GM18909 (cell line): ENCODE measurements around the gene DPP6.

Experiments used
- ATAC-seq: cut with Tn5 transposase; IDR thresholded peaks from one replicate; pipeline ENCODE4 v1.9.1; 2021; ENCODE audit warnings: mild to moderate bottlenecking; ENCODE audit not compliant: unreplicated experiment, poor library complexity

Gene DPP6

GRCh38 chr7:154204046-154204445, 151.8 kb downstream of the DPP6 start:
- ATAC-seq = no peak

GRCh38 chr7:154212861-154213260, 160.7 kb downstream of the DPP6 start:
- no peak for ATAC-seq

GRCh38 chr7:154217688-154218340, 165.6 kb downstream of the DPP6 start:
- no peak for ATAC-seq

GRCh38 chr7:154231732-154232131, 179.5 kb downstream of the DPP6 start:
- ATAC-seq = no peak

DNA sequence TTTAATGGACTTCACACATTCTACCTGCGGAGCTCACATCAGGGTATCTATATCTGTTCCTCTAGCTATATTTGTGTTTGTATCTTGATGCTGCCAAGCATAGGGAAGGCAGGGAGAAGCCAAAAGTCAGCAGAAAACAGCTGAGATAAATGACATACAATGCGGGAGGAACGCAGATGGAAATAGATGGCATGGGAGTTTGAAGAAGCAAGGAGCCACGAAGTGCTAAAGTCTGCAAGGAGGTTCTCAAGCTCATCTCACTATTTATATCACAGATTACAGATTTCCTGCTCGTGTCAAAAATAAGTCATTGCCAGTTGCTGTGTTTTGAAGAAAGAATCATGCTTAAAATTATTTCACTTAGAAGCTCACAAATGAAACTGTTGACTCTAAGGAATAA, 180.5 kb downstream of the DPP6 start:
- no peak for ATAC-seq

- no peak for ATAC-seq
These were observed 189.8 kb downstream of the DPP6 start for GRCh38 chr7:154241988-154242387.

GRCh38 chr7:154242709-154243108, 190.5 kb downstream of the DPP6 start:
- ATAC-seq = no peak

DNA sequence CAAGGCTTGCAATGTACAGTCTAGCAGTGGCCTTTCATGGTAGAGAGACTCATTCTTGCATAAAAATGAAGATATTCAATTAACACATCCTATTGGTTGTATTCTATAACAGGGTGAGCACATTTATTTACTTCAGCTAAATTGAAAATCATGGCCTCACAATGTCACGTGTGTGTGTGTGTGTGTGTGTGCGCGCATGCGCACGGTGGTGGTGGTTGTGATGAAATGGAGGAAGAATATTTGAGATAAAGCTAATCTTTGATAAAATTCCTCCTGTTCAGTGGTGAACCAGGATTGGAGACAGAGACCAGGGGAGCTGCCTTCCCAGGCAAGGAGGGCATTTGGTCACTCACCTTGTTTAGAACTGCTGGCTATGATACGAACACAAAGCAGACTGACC, 199.8 kb downstream of the DPP6 start:
- ATAC-seq = no peak

DNA sequence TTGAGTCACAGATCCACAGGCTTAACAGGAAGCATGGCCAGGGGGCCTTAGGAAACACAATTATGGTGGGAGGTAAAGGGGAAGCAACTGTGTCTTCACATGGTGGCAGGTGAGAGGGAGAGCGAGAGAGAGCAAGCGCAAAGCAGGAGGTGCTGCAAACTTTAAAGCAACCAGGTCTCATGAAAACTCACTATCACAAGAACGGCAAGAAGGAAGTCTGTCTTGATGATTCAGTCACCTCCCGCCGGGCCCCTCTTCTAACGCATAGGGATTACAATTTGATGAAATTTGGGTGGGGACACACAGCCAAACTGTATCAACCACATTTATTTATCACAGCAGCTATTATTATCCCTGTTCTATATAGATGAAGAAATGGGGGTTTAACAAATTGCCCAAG, 201.6 kb downstream of the DPP6 start:
- ATAC-seq = no peak

DNA sequence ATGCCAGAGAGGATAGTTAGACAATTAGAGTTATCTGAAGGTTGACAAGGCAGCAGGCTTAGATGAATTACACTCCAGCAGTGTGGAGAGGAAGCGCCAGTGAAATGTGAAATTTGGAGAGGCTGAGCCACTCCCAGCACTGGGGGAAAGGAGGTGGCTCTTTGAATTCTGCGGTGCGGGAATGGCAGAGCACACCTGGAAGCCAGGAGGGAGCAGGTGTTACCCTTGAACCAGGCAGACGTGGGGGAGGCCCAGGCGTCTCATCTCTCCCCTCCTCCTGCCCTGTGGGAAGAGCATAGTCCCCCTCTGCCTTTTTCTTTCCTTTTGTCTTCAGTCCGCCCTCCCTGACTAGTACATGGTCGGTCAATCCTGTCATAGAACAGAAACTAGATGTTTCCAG, 203.1 kb downstream of the DPP6 start:
- no peak for ATAC-seq

GRCh38 chr7:154256150-154256549, 204.0 kb downstream of the DPP6 start:
- ATAC-seq = no peak

DNA sequence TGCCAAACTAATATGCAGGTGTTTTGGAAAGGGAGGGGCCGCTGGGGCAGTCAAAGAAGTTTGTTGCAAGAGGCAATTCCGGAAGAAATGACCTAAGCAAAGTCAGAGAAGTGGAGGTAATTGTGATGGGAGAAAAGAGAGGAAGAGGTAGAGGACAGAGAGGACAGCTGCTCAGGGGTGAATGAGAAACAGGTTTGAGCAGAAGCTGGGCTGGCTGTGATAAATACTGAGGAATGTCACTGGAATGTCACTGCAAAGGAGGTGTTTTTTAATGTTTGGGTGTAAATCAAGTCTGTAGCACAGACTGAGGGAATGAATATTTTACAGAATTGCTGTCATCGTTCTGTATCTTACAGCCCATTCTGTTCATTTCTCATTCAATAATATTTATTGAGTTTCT, 207.2 kb downstream of the DPP6 start:
- ATAC-seq = no peak

- ATAC-seq = no peak
These were observed 235.2 kb downstream of the DPP6 start for GRCh38 chr7:154287356-154287755.

GRCh38 chr7:154289119-154289518, 236.9 kb downstream of the DPP6 start:
- ATAC-seq = no peak

- no peak for ATAC-seq
These were observed 244.2 kb downstream of the DPP6 start for GRCh38 chr7:154296443-154296842.

GRCh38 chr7:154299736-154300135, 247.5 kb downstream of the DPP6 start:
- ATAC-seq = no peak

DNA sequence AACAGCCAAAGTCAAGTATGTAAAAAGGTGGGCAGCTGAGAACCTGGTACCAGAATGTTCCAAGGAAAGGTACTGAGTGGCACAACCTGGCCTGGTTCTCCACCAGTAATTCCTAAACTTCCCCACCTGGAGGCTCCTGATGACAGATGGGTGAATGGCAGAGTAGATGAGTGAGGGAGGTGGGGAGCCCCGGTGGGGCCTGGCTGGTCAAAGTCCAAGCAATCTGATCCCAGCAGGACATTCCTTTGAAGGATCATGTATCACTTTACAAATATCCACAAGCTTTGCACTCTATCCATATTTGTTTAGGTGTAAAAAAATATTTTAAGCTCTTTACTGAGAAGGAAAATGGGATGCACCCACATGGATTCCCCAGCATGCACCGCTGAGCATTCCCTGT, 250.2 kb downstream of the DPP6 start:
- no peak for ATAC-seq

DNA sequence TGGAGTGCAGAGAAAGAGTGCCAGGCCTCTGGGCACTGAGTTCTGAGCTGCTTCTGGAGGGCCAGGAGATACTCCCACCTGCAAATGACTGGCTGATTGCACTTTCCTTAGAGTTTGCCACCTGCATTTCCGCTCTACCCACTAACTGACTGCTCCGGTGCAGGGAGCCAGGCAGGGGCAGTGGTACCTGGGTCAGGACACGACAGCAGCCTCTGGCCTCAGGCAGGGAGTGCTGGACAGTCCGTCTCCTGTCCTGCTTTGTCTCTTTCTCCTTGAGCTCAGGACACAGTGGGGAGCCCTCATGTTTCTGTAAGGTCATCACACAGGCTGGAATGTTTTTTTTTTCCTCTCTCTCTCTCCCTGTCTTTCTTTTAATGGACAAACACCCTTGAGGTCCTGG, 252.0 kb downstream of the DPP6 start:
- no peak for ATAC-seq

DNA sequence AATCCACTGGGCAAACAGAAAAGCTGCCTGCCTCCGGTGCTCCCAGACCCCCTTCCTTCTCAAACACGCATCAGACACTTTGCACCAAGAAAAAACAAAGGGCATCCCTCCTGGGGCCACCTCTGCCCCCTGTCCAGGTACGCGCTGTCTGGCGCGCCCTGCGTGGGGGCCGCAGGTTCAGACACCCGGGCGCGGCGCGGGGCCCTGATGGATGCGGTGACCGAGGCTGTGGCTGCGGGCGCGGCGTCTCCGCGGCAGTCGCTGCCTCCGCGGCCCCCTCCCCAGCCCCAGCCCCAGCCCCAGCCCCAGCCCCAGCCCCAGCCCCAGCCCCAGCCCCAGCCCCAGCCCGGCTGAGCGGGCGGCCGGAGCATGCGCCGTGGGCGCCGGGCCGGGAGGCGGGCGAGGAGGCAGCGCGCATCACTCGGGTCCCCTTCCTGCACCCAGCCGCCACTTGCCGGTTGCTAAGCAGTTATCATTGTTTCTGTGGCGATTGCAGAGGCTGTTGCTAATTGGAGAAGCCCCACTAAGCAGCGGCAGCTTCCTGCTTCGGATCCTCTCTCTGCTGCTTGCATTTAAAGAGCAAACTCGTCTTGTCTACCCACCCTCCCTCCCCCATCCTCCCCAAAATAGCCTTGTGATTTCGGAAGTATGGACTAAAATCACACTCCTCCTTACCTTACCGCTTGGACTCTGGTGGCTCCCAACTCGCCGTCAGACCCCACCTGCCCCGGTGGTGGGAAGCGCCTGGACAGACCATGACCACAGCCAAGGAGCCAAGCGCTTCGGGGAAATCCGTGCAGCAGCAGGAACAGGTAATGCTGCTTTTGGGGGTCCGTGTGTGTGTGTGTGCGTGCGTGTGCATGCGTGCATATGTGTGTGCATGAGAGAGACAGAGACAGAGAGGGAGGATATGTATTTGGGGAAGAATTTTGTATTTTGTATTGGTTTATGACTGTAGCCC, 252.8 kb downstream of the DPP6 start:
- no peak for ATAC-seq

GRCh38 chr7:154306036-154306435, 253.8 kb downstream of the DPP6 start:
- no peak for ATAC-seq

GRCh38 chr7:154308928-154309327, 256.7 kb downstream of the DPP6 start:
- ATAC-seq = no peak

DNA sequence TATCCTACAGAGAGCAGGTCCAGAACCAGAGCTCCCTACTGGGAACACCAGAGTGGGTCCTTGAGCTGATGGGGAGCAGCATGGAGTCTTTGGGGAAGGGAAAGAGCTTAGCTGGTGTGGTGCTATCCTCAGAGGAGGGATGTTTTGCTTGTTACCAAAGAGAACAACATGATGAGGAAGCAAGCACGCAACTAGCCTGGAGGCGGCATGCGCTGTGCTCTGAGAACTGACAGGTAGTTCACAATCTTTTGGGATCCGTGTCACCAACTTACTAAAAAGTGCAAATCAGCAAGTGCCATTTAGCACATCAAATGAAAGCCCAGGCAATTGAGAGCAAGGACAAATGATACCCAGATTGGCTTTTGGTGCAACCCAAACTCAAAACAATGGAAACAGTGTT, 257.9 kb downstream of the DPP6 start:
- ATAC-seq = no peak
